ENCODE measurements around the gene SAP30L. TPM values are rescaled to one million over a fixed set of nuclear protein-coding genes. Genes with fewer than 3 reads are reported as not detected.

The SAP30L gene, protein sequence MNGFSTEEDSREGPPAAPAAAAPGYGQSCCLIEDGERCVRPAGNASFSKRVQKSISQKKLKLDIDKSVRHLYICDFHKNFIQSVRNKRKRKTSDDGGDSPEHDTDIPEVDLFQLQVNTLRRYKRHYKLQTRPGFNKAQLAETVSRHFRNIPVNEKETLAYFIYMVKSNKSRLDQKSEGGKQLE
- total RNA-seq (10 to 100 TPM; 28.5 to 31.5 TPM), polyA plus RNA-seq (10 to 100 TPM; 18.2 to 35.4 TPM)
- long read RNA-seq, donor 1, full-length matches to known transcripts, result 14 of 14 reads
- long read RNA-seq, donor 1, partial matches to known transcripts, result 0 of 14 reads
- long read RNA-seq, donor 1, other reads (novel, unspliced or antisense), result 0 of 14 reads
- long read RNA-seq, donor 2, full-length matches to known transcripts, result 15 of 15 reads
- long read RNA-seq, donor 2, partial matches to known transcripts, result 0 of 15 reads
- long read RNA-seq, donor 2, other reads (novel, unspliced or antisense), result 0 of 15 reads
- long read RNA-seq, donor 3, full-length matches to known transcripts, result 11 of 11 reads
- long read RNA-seq, donor 3, partial matches to known transcripts, result 0 of 11 reads
- long read RNA-seq, donor 3, other reads (novel, unspliced or antisense), result 0 of 11 reads
- long read RNA-seq, donor 4, full-length matches to known transcripts, result 16 of 16 reads
- long read RNA-seq, donor 4, partial matches to known transcripts, result 0 of 16 reads
- long read RNA-seq, donor 4, other reads (novel, unspliced or antisense), result 0 of 16 reads
- long read RNA-seq, donor 5, full-length matches to known transcripts, result 21 of 21 reads
- long read RNA-seq, donor 5, partial matches to known transcripts, result 0 of 21 reads
- long read RNA-seq, donor 5, other reads (novel, unspliced or antisense), result 0 of 21 reads

DNA sequence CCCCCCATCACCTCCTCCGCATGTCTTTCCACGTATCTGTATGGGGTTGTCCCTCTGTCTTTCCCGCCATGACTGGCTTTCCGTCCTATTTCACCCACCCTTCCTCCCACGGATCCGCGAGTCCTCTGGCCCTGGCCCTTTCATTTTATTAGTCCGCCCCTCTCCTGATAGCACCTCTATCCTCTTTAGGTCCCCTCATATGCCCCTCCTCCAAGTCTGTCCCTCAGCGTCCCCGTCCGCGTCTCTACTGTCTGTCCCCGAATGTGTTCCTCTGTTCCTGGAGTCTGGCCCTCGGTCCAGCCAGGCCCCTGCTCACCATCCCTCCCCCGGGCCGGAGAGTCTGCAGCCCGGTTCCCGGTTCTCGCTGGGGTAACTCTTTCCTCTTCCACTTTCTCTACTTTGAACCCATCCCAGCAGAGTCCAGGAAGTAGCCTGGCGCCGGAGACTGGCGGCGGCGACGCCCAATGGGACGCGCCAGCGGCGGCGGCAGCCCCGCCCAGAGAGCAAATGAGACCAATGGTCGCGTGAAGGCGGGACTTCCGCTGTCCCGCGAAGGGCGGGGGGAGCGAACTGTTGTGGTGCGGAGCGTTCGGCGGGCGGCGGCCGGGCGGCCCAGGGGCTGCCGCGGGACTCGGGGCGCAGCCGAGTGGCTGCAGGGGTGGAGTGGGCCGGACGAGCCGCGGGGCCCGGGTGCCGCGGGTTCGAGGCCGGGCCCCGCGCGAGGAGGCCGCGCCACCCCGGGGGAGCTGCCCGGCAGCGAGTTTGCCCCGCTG, at the start of gene SAP30L:
TSS of gene SAP30L (plus strand) at position 576 of the 773 bp plus-strand sequence. CDS start 608 bp downstream, outside the sequence.
- Histone ChIP-seq H3K4me3 (peak within 1 kb of the TSS; percentile 79), H3K4me1 (ENCODE audit: control insufficient read depth in 5 of 5, insufficient read depth in 5 of 5, low read length in 5 of 5) (peaks cover 3 to 22% (median 8%) of the 10 kb centered on the region in 5 donors), H3K27me3 (ENCODE audit: control insufficient read depth in 3 of 3, insufficient read depth in 3 of 3, low read length in 2 of 3) (no peaks in the 10 kb centered on the region), H3K9me3 (ENCODE audit: control insufficient read depth in 4 of 4, insufficient read depth in 3 of 4, low read length in 3 of 4) (no peaks in the 10 kb centered on the region), H3K27ac (ENCODE audit: low read depth in 1 of 2, low read length in 1 of 2) (peak within 1 kb of the TSS; percentile 83 to 95), H3K36me3 (ENCODE audit: control insufficient read depth in 4 of 4, insufficient read depth in 4 of 4, low read length in 4 of 4) (peaks cover 0 to 22% (median 10%) of the 10 kb centered on the region in 4 donors), H3K9ac (ENCODE audit: insufficient read depth in 1 of 2, low read length in 2 of 2) (peak within 1 kb of the TSS; percentile 13 to 42)
- 0% methylated on average over 70 of the region's 70 CpGs for WGBS, 2 donors
- TF ChIP-seq, protein P1, sequence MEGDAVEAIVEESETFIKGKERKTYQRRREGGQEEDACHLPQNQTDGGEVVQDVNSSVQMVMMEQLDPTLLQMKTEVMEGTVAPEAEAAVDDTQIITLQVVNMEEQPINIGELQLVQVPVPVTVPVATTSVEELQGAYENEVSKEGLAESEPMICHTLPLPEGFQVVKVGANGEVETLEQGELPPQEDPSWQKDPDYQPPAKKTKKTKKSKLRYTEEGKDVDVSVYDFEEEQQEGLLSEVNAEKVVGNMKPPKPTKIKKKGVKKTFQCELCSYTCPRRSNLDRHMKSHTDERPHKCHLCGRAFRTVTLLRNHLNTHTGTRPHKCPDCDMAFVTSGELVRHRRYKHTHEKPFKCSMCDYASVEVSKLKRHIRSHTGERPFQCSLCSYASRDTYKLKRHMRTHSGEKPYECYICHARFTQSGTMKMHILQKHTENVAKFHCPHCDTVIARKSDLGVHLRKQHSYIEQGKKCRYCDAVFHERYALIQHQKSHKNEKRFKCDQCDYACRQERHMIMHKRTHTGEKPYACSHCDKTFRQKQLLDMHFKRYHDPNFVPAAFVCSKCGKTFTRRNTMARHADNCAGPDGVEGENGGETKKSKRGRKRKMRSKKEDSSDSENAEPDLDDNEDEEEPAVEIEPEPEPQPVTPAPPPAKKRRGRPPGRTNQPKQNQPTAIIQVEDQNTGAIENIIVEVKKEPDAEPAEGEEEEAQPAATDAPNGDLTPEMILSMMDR (IDR thresholded peaks at IDR 0.05; ENCODE audit: control extremely low read depth, extremely low read depth), result no peak
- peak; percentile 95 to 97 (median 96) for DNase-seq
- peak; percentile 98 for ATAC-seq (ENCODE audit: insufficient read depth, low FRiP score)

DNA sequence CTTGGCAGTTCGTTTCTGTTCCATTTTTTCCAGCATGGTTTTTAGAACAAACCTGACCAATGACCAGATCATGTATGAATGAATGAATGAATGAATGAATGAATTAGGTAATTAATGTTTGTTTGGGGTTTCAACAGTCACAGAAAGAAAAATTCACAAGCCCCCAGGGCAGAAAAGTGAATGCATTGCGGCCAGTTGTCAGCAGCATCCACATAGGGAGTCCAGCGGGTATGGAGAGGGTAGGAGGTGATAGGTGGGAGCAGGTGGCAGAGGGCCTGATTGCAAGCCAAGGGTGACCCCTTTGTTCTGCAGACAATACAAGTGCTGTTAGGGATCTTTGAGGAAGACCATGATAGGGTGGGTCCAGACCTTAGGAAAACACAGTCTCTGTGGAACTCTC, 49.7 kb upstream of the SAP30L start:
- no peak for DNase-seq
- Histone ChIP-seq H3K9me3 (ENCODE audit: control insufficient read depth in 4 of 4, insufficient read depth in 3 of 4, low read length in 3 of 4) (no peaks in the 10 kb centered on the region), H3K4me1 (ENCODE audit: control insufficient read depth in 5 of 5, insufficient read depth in 5 of 5, low read length in 5 of 5) (peaks cover 0 to 5% (median 3%) of the 10 kb centered on the region in 5 donors), H3K36me3 (ENCODE audit: control insufficient read depth in 4 of 4, insufficient read depth in 4 of 4, low read length in 4 of 4) (peaks cover 0 to 12% (median 0%) of the 10 kb centered on the region in 4 donors), H3K4me3 (no peak overlapping the region), H3K9ac (ENCODE audit: insufficient read depth in 1 of 2, low read length in 2 of 2) (no peak overlapping the region), H3K27ac (ENCODE audit: low read depth in 1 of 2, low read length in 1 of 2) (no peak overlapping the region), H3K27me3 (ENCODE audit: control insufficient read depth in 3 of 3, insufficient read depth in 3 of 3, low read length in 2 of 3) (no peaks in the 10 kb centered on the region)
- ATAC-seq (ENCODE audit: insufficient read depth, low FRiP score), result no peak
- TF ChIP-seq, protein P1 (IDR thresholded peaks at IDR 0.05; ENCODE audit: control extremely low read depth, extremely low read depth), result no peak
- WGBS, 2 donors, result 81 to 100% methylated on average over 3 of the region's 3 CpGs

DNA sequence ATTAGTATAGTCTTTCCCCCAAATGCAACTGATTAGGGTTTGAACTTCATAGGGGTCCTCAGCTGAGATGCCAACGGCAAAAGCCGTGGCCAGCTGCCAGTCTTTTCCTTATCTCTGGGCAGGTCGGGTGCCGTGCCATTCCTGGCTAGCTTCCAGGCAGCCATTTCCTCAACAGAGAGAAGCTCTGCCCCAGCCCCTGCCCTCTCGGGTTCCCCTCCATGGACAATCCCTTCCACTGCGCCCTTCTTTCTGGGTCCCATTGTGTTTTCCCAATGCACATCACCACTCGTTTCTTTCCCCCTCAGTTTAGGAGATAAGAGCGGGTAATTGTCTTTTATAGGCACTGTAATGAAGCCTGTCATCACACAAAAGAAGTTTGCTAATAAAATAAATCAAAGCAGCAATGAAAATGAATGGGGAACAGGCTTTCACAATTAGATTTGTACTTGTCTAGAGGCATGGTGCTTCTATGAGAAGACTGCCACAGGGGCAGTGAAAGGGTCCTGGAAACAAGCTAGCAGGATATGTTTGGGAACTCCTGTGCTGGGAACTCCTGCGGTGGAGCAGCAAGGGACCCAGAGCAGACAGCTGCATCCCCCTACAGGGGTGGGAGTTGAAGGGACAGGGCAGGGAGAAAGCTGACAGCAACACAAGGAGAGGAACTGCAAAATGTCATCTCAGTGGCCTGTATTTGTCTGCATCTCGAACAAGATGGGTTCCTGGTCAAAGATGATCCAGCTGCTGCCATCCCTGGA, 48.0 kb upstream of the SAP30L start:
- no peak overlapping the region for H3K4me3 ChIP-seq
- peaks cover 0 to 5% (median 3%) of the 10 kb centered on the region in 5 donors for H3K4me1 ChIP-seq (ENCODE audit: control insufficient read depth in 5 of 5, insufficient read depth in 5 of 5, low read length in 5 of 5)
- H3K36me3 ChIP-seq (ENCODE audit: control insufficient read depth in 4 of 4, insufficient read depth in 4 of 4, low read length in 4 of 4), result peaks cover 0 to 12% (median 0%) of the 10 kb centered on the region in 4 donors
- H3K27me3 ChIP-seq (ENCODE audit: control insufficient read depth in 3 of 3, insufficient read depth in 3 of 3, low read length in 2 of 3), result no peaks in the 10 kb centered on the region
- peak overlapping the region in 1 of 2 donors; percentile 46 for H3K9ac ChIP-seq (ENCODE audit: insufficient read depth in 1 of 2, low read length in 2 of 2)
- no peaks in the 10 kb centered on the region for H3K9me3 ChIP-seq (ENCODE audit: control insufficient read depth in 4 of 4, insufficient read depth in 3 of 4, low read length in 3 of 4)
- TF ChIP-seq, protein P1 (IDR thresholded peaks at IDR 0.05; ENCODE audit: control extremely low read depth, extremely low read depth), result no peak
- DNase-seq (peak in 2 of 3 donors; percentile 37 to 50), ATAC-seq (ENCODE audit: insufficient read depth, low FRiP score) (no peak)
- no peak overlapping the region for H3K27ac ChIP-seq (ENCODE audit: low read depth in 1 of 2, low read length in 1 of 2)
- WGBS, 2 donors, result 40 to 44% methylated on average over 10 of the region's 10 CpGs
